Measurements from ENCODE around the gene USP9X.
"Not testable (repeated sequence)": the region's sequence is repeated elsewhere in the genome, so short reads cannot be mapped to it uniquely, and the experiment has no call there.

DNA sequence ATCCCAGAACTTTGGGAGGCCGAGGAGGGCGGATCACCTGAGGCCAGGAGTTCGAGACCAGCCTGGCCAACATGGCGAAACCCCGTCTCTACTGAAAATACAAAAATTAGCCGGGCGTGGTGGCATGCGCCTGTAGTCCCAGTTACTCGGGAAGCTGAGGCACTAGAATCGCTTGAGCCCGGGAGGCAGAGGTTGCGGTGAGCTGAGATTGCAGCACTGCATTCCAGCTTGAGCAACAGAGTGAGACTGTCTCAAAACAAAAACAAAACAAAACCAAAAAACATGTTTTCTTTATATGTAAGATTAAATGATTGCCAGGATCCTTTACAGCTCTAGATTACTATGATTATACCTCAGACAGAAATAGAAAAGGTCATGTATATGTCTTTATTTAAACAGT lies 66.5 kb downstream of the USP9X start:
- TF ChIP-seq, protein P1, sequence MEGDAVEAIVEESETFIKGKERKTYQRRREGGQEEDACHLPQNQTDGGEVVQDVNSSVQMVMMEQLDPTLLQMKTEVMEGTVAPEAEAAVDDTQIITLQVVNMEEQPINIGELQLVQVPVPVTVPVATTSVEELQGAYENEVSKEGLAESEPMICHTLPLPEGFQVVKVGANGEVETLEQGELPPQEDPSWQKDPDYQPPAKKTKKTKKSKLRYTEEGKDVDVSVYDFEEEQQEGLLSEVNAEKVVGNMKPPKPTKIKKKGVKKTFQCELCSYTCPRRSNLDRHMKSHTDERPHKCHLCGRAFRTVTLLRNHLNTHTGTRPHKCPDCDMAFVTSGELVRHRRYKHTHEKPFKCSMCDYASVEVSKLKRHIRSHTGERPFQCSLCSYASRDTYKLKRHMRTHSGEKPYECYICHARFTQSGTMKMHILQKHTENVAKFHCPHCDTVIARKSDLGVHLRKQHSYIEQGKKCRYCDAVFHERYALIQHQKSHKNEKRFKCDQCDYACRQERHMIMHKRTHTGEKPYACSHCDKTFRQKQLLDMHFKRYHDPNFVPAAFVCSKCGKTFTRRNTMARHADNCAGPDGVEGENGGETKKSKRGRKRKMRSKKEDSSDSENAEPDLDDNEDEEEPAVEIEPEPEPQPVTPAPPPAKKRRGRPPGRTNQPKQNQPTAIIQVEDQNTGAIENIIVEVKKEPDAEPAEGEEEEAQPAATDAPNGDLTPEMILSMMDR (conservative IDR thresholded peaks at IDR 0.05; ENCODE audit: low read length): not testable (repeated sequence)
- TF ChIP-seq EZH2phosphoT487 (IDR thresholded peaks at IDR 0.05; ENCODE audit: borderline replicate concordance, low read depth, low read length): not testable (repeated sequence)
